IPS-18a (cell line): ENCODE measurements around the gene MICB.

Experiments used
- H3K27ac ChIP-seq: one replicate; pipeline ENCODE4 v1.5.1; 2013; ENCODE audit warnings: low read length
- H3K27me3 ChIP-seq: one replicate; pipeline ENCODE4 v1.6.1; 2013; ENCODE audit warnings: mild to moderate bottlenecking, low read length; ENCODE audit not compliant: control insufficient read depth, insufficient read depth
- H3K36me3 ChIP-seq: one replicate; pipeline ENCODE4 v1.6.1; 2013; ENCODE audit warnings: low read depth, low read length; ENCODE audit not compliant: control insufficient read depth
- H3K4me1 ChIP-seq: one replicate; pipeline ENCODE4 v1.6.1; 2013; ENCODE audit warnings: low read depth, low read length; ENCODE audit not compliant: control insufficient read depth
- H3K4me3 ChIP-seq: one replicate; pipeline ENCODE4 v1.5.1; 2013; ENCODE audit warnings: low read length
- H3K9ac ChIP-seq: one replicate; pipeline ENCODE4 v1.6.1; 2013; ENCODE audit warnings: mild to moderate bottlenecking, low read length, moderate library complexity
- H3K9me3 ChIP-seq: one replicate; pipeline ENCODE4 v1.6.1; 2013; ENCODE audit warnings: low read depth, low read length; ENCODE audit not compliant: control insufficient read depth

MICB gene

GRCh38 chr6:31560697-31561058 is 62.7 kb downstream of the MICB start:
- peaks cover 4% of the 10 kb centered on the region for H3K36me3 ChIP-seq
- H3K27me3 ChIP-seq: no peaks in the 10 kb centered on the region
- H3K9ac ChIP-seq: no peak overlapping the region
- no peak overlapping the region for H3K4me3 ChIP-seq
- H3K4me1 ChIP-seq: no peaks in the 10 kb centered on the region
- no peaks in the 10 kb centered on the region for H3K9me3 ChIP-seq
- H3K27ac ChIP-seq: no peak overlapping the region
